IPS-18a (cell line): ENCODE data around the gene DLX3.

Experiments used
- H3K27ac ChIP-seq: one replicate; pipeline ENCODE4 v1.5.1; 2013; ENCODE audit warnings: low read length
- H3K27me3 ChIP-seq: one replicate; pipeline ENCODE4 v1.6.1; 2013; ENCODE audit warnings: mild to moderate bottlenecking, low read length; ENCODE audit not compliant: control insufficient read depth, insufficient read depth
- H3K36me3 ChIP-seq: one replicate; pipeline ENCODE4 v1.6.1; 2013; ENCODE audit warnings: low read depth, low read length; ENCODE audit not compliant: control insufficient read depth
- H3K4me1 ChIP-seq: one replicate; pipeline ENCODE4 v1.6.1; 2013; ENCODE audit warnings: low read depth, low read length; ENCODE audit not compliant: control insufficient read depth
- H3K4me3 ChIP-seq: one replicate; pipeline ENCODE4 v1.5.1; 2013; ENCODE audit warnings: low read length
- H3K9ac ChIP-seq: one replicate; pipeline ENCODE4 v1.6.1; 2013; ENCODE audit warnings: mild to moderate bottlenecking, low read length, moderate library complexity
- H3K9me3 ChIP-seq: one replicate; pipeline ENCODE4 v1.6.1; 2013; ENCODE audit warnings: low read depth, low read length; ENCODE audit not compliant: control insufficient read depth

The DLX3 gene

GRCh38 chr17:50022463-50023130, 27.6 kb upstream of the DLX3 start:
- H3K27me3 ChIP-seq = peaks cover 3% of the 10 kb centered on the region
- no peak overlapping the region for H3K27ac ChIP-seq
- peaks cover 7% of the 10 kb centered on the region for H3K9me3 ChIP-seq
- peaks cover 2% of the 10 kb centered on the region for H3K4me1 ChIP-seq
- H3K4me3 ChIP-seq = no peak overlapping the region
- no peak overlapping the region for H3K9ac ChIP-seq
- H3K36me3 ChIP-seq = no peaks in the 10 kb centered on the region

GRCh38 chr17:50021681-50022370, 26.8 kb upstream of the DLX3 start:
- H3K4me3 ChIP-seq = no peak overlapping the region
- no peaks in the 10 kb centered on the region for H3K27me3 ChIP-seq
- no peaks in the 10 kb centered on the region for H3K36me3 ChIP-seq
- H3K27ac ChIP-seq = no peak overlapping the region
- no peaks in the 10 kb centered on the region for H3K4me1 ChIP-seq
- H3K9ac ChIP-seq = no peak overlapping the region
- H3K9me3 ChIP-seq = peaks cover 7% of the 10 kb centered on the region

DNA sequence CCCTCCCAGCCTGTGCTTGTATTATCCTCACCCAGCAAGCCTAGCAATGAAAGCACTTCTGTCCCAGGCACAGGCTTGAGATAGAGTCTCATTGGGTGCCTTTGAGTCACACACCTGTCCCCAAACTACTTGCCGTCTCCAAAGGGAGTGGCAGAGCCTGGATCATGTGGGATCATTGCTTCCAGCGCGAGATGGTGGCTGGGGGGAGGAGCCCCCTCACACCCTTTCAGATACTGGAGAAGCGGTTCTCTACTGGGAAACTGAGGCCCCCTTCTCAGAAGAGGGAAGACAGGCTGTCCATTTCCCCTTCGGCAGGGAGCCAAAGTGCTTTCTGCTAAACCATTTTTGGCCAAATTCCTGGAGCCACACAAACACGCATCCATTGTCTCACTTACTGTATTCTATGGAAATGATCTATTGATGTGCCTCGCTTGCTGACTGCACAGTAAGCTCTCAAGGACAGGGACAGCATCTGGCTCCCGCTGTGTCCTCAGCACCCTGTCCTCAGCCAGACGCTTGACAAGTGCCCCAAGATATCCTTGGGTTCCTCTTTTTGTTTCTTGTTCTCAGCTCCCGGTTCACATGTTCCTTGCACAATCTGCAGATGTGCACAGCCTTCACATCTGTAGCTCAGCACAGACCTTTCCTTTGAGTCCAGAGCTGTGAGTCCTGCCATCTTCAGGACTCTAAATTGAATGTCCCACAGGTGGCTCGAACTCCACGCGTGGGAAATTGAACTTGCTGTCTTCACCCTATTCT, 26.0 kb upstream of the DLX3 start:
- H3K27ac ChIP-seq = no peak overlapping the region
- no peaks in the 10 kb centered on the region for H3K4me1 ChIP-seq
- H3K27me3 ChIP-seq = no peaks in the 10 kb centered on the region
- H3K9me3 ChIP-seq = peaks cover 7% of the 10 kb centered on the region
- H3K4me3 ChIP-seq = no peak overlapping the region
- H3K9ac ChIP-seq = no peak overlapping the region
- no peaks in the 10 kb centered on the region for H3K36me3 ChIP-seq

DNA sequence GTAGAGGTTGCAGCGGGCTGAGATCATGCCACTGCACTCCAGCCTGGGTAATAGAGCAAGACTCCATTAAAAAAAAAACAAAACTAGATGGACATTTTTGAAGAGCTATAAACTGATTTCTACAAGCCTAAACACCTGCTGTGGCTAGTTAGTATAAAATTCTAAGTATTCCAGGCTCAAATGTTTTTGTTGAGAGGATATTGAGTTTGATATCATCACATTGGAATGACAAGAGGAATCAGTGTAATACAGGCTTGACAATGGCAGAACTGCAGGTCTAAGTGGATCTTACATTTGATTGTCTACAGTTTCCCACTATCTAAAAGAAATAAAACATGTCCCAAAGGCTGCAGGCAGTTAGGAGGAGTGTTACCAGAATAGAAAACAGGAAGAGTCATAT, 23.9 kb upstream of the DLX3 start:
- no peak overlapping the region for H3K27ac ChIP-seq
- no peaks in the 10 kb centered on the region for H3K36me3 ChIP-seq
- H3K27me3 ChIP-seq = no peaks in the 10 kb centered on the region
- no peak overlapping the region for H3K4me3 ChIP-seq
- H3K4me1 ChIP-seq = no peaks in the 10 kb centered on the region
- peaks cover 4% of the 10 kb centered on the region for H3K9me3 ChIP-seq
- H3K9ac ChIP-seq = no peak overlapping the region

DNA sequence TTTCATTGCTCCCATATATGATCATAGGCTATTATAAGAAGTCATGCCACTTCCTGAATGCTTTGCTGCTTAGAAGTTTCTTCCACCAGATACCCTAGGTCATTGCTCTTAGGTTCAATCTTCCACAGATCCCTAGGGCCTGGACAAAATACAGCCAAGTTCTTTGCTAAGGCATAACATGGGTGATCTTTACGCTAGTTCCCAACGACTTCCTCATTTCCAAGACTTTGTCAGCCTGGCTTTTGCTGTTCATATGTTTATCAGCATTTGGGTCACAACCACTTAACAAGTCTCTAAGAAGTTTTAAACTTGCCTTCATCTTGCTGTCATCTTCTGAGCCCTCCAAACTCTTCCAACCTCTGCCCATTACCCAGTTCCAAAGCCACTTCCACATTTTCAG, 20.1 kb upstream of the DLX3 start:
- Histone ChIP-seq H3K27me3 (no peaks in the 10 kb centered on the region), H3K27ac (no peak overlapping the region), H3K9me3 (peaks cover 4% of the 10 kb centered on the region), H3K4me3 (no peak overlapping the region), H3K36me3 (no peaks in the 10 kb centered on the region), H3K4me1 (no peaks in the 10 kb centered on the region), H3K9ac (no peak overlapping the region)

GRCh38 chr17:50014471-50015088, 19.6 kb upstream of the DLX3 start:
- peaks cover 4% of the 10 kb centered on the region for H3K9me3 ChIP-seq
- H3K27me3 ChIP-seq = no peaks in the 10 kb centered on the region

DNA sequence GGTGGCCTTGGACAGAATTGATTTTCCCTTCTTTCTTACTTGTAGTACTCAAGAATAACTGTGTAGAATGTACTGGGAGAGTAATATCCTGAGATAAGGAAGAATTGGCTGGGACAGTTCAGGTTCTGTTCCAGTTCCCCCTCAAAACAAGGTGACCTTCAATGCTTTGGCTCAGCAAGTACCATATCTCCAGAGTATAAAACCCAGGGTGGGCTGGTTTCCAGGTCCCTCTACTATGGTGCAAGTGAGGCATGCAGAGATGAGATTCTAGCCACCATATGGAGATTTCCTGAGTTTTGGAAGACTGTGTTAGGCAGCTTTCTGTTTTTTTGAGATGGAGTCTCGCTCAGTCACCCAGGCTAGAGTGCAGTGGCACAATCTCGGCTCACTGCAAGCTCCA, 18.1 kb upstream of the DLX3 start:
- Histone ChIP-seq H3K4me3 (no peak overlapping the region), H3K27me3 (no peaks in the 10 kb centered on the region), H3K36me3 (no peaks in the 10 kb centered on the region), H3K9ac (no peak overlapping the region), H3K9me3 (peaks cover 4% of the 10 kb centered on the region), H3K4me1 (no peaks in the 10 kb centered on the region), H3K27ac (no peak overlapping the region)

More at GRCh38 chr17:50014471-50015088, 19.6 kb upstream of the DLX3 start:
- H3K36me3 ChIP-seq = no peaks in the 10 kb centered on the region
- H3K27ac ChIP-seq = no peak overlapping the region
- H3K9ac ChIP-seq = no peak overlapping the region
- H3K4me1 ChIP-seq = no peaks in the 10 kb centered on the region
- H3K4me3 ChIP-seq = no peak overlapping the region

DNA sequence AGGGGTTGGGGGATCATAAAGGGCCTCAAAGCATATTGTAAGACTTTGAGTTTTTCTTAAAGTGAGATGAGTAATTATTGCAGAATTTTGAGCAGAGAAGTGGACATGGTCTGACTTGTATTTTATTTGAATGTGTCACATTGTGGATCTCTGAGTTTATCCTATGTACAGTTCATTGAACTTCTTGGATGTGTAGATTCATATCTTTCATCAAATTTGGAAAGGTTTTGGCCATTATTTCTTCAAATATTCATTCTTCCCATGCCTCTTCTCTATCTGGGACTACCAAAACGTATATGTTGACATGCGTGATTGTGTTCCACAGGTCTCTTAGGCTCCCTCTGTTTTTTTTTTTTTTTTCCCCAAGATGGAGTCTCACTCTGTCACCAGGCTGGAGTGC, 14.3 kb upstream of the DLX3 start:
- Histone ChIP-seq H3K4me3 (no peak overlapping the region), H3K36me3 (no peaks in the 10 kb centered on the region), H3K9me3 (no peaks in the 10 kb centered on the region), H3K27ac (no peak overlapping the region), H3K27me3 (no peaks in the 10 kb centered on the region), H3K9ac (no peak overlapping the region), H3K4me1 (no peaks in the 10 kb centered on the region)

DNA sequence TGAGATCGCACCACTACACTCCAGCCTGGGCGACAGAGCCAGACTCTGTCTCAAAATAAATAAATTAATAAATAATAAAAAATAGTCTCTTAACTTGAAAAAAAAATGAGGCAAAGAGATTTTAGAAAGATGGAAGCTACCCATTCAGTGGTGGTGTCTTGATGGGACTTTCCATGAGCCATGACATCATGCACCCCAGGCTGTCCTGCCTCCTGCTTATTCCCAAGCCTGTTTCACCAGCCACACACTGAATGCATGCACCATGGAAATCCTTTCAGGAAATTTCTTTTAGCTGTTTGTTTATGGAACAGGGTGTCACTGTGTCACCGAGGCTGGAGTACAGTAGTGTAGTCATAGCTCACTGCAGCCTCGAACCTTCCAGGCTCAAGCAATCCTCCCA, 8.9 kb upstream of the DLX3 start:
- H3K9me3 ChIP-seq = no peaks in the 10 kb centered on the region

GRCh38 chr17:49998836-49999511, 4.0 kb upstream of the DLX3 start:
- H3K4me3 ChIP-seq = no peak overlapping the region
- H3K9me3 ChIP-seq = no peaks in the 10 kb centered on the region
- no peaks in the 10 kb centered on the region for H3K36me3 ChIP-seq
- H3K4me1 ChIP-seq = no peaks in the 10 kb centered on the region
- peaks cover 77% of the 10 kb centered on the region for H3K27me3 ChIP-seq
- no peak overlapping the region for H3K27ac ChIP-seq
- no peak overlapping the region for H3K9ac ChIP-seq

More for the DNA sequence above, 8.9 kb upstream of the DLX3 start:
- Histone ChIP-seq H3K4me3 (no peak overlapping the region), H3K36me3 (no peaks in the 10 kb centered on the region), H3K27ac (no peak overlapping the region), H3K4me1 (no peaks in the 10 kb centered on the region), H3K27me3 (peaks cover 36% of the 10 kb centered on the region), H3K9ac (no peak overlapping the region)
